HG03097 (cell line): ENCODE results near the gene L3MBTL2.

Experiments used
- ATAC-seq: cut with Tn5 transposase; IDR thresholded peaks from one replicate; pipeline ENCODE4 v1.9.1; 2021; ENCODE audit not compliant: unreplicated experiment, low FRiP score

The L3MBTL2 gene

DNA sequence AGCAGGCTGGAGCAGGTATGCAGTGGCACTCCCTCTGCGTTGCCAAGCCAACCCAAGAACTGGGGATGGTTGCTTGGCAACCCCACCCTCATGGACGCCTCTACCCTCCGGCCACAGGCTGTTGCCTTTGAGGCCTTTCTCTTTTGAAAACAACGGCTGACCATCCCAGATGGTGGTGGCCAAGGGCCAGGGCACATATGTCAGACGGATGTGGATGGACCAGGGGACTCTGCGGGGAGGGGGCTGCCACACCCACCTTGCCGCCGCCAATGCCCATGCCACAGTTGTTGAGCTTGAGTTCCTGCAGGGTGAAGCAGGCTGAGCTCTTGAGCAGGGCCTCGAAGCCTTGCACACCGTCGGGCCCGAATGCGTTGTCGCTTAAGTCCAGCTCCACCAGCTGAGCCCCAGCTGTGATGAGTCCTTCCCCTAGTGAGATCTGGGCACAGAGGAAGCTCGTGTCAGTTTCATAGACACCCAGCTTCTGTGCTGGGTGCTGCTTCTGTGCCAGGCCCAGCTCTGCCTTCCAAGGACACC, 59.4 kb downstream of the L3MBTL2 start:
- ATAC-seq, result no peak

DNA sequence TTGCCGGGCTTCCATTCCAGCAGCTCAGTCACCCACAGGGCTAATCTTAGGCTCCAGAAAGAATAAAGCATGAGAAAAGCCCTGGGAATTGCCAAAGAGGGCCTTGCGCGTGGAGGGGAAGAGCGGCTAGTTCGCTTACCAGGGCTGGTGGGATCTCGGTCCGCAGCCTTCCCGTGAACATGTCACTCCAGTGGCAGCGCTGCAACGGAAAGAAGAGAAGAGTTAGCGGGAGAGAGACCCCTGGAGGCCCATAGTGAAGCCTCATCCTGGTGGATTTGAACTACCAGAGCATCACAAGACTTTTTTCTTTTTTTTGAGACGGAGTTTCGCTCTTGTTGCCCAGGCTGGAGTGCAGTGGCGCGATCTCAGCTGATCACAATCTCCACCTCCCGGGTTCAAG, 62.8 kb downstream of the L3MBTL2 start:
- no peak for ATAC-seq

DNA sequence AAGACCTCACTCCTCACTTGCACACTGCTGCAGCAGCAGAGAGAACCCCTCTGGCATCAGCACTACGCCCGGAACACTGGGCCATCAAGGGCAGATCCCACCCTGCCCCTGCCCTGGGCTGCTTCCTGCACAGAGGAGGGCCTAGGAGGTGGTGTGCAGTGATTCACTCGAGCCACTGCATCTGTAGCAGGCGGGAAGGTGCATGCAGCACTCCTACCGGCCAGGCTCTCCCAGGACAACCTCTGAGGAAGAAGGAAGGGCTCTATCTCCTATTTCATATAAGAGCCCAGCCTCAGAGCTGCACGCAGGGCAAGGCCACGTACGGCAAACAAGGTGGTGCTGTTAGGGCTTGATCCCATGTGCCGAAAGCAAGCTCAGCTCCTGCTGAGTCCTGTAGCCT, 66.7 kb downstream of the L3MBTL2 start:
- ATAC-seq, result no peak

- ATAC-seq, result no peak
Observed at GRCh38 chr22:41273128-41273527, 68.0 kb downstream of the L3MBTL2 start.

- ATAC-seq, result no peak
Observed at GRCh38 chr22:41274856-41275255, 69.7 kb downstream of the L3MBTL2 start.

GRCh38 chr22:41280065-41280464, 75.0 kb downstream of the L3MBTL2 start:
- no peak for ATAC-seq

DNA sequence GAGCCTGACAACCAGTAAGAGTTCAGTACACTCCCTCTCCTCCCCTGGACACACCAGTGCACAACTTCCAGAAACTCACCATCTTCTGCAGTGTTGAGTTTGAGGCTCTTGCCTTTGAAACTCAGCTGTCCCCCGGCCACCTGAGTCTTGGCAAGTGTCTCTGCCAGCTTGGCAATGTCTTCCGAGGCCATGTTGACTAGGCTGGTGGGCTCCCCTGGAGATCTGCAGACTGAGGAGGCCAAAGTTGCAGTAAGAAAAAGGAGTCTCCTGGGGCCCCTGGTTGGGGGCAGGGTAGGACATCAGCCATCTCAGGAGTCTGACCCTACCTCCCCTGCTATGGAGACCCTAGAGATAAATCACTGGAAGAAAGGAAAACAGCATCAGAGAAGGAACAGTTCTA, 75.7 kb downstream of the L3MBTL2 start:
- no peak for ATAC-seq
